Lower leg skin (tissue), 4 donors: ENCODE measurements around the gene ALMS1. TPM values are rescaled to one million over a fixed set of nuclear protein-coding genes. Genes with fewer than 3 reads are reported as not detected.

Experiments used
- DNase-seq, 2 donors: peaks; one replicate each; pipeline ENCODE4 v3.0.0-alpha.2; 2019; ENCODE audit warnings: low spot score in 2 of 2
- H3K4me3 ChIP-seq: fragments of 200-600 bp; sonication (generic); 2 replicates; pipeline ENCODE4 v1.5.1; 2017; ENCODE audit warnings: mild to moderate bottlenecking, low read depth; ENCODE audit not compliant: poor library complexity, severe bottlenecking
- CTCF ChIP-seq, 3 donors: fragments of 450-650 bp; IDR thresholded peaks; one replicate each; pipeline ENCODE4 v1.5.1; 2016; ENCODE audit warnings: antibody characterized with exemption in 3 of 3, mild to moderate bottlenecking in 3 of 3, moderate library complexity in 2 of 3
- POLR2A ChIP-seq, 2 donors: fragments of 450-650 bp; IDR thresholded peaks; one replicate each; pipeline ENCODE4 v1.6.1; 2016 to 2017; ENCODE audit warnings: antibody characterized with exemption in 2 of 2, mild to moderate bottlenecking in 1 of 2, moderate library complexity in 1 of 2
- WGBS, 2 donors: methylation state at CpG; one replicate each; pipeline ENCODE4 v1.1.5; 2018; 5-methylcytosine and 5-hydroxymethylcytosine counted together
- intact Hi-C: fragments of 100-400 bp; cut with DNase I; formaldehyde crosslinking; loops from one replicate; pipeline ENCODE4 v1.15.0; 2023; ENCODE audit warnings: low total_unique reads
- total RNA-seq, 4 donors: library from RNA; depleted of rRNA; stranded (reverse); fragments of >200 nt; gene quantifications; one replicate each; pipeline ENCODE4 v1.1.0, GENCODE V29; 2016

ALMS1 gene
- total RNA-seq, 4 donors from 2014 or later = 10.1 to 17.6 (median 14.3) TPM

GRCh38 chr2:73370348-73370747 is 15.3 kb upstream of the ALMS1 start:
- WGBS, 2 donors = 89 to 90% methylated on average over 3 of the region's 3 CpGs
- TF ChIP-seq POLR2A (IDR thresholded peaks at IDR 0.05) (no peak), CTCF (IDR thresholded peaks at IDR 0.05) (no peak)
- DNase-seq = no peak
- intact Hi-C loops = no loop called here
- H3K4me3 ChIP-seq = no peak overlapping the region

- no peak for TF ChIP-seq POLR2A (IDR thresholded peaks at IDR 0.05)
- no peak for TF ChIP-seq CTCF (IDR thresholded peaks at IDR 0.05)
- H3K4me3 ChIP-seq = no peak overlapping the region
- 50 to 66% methylated on average over 2 of the region's 2 CpGs for WGBS, 2 donors
- DNase-seq = no peak
- intact Hi-C loops = no loop called here
Observed at GRCh38 chr2:73373344-73373743, 12.3 kb upstream of the ALMS1 start.

- no peak for TF ChIP-seq POLR2A (IDR thresholded peaks at IDR 0.05)
- TF ChIP-seq CTCF (IDR thresholded peaks at IDR 0.05) = no peak
- 73 to 80% methylated on average over 1 of the region's 1 CpG for WGBS, 2 donors
- no peak overlapping the region for H3K4me3 ChIP-seq
- DNase-seq = no peak
- intact Hi-C loops = no loop called here
Observed at GRCh38 chr2:73374269-73374668, 11.4 kb upstream of the ALMS1 start.

- no peak overlapping the region for H3K4me3 ChIP-seq
- TF ChIP-seq CTCF (IDR thresholded peaks at IDR 0.05) (no peak), POLR2A (IDR thresholded peaks at IDR 0.05) (no peak)
- intact Hi-C loops = no loop called here
- WGBS, 2 donors = 73 to 86% methylated on average over 2 of the region's 2 CpGs
- no peak for DNase-seq
Observed at GRCh38 chr2:73376681-73377080, 9.0 kb upstream of the ALMS1 start.

GRCh38 chr2:73383036-73383435 is 2.6 kb upstream of the ALMS1 start:
- no peak for TF ChIP-seq POLR2A (IDR thresholded peaks at IDR 0.05)
- no peak for TF ChIP-seq CTCF (IDR thresholded peaks at IDR 0.05)
- no peak for DNase-seq
- 76 to 83% methylated on average over 3 of the region's 3 CpGs for WGBS, 2 donors
- no peak overlapping the region for H3K4me3 ChIP-seq
- intact Hi-C loops = no loop called here

- TF ChIP-seq POLR2A (IDR thresholded peaks at IDR 0.05) (no peak), CTCF (IDR thresholded peaks at IDR 0.05) (no peak)
- H3K4me3 ChIP-seq = peak overlapping the region; percentile 44
- 4% methylated on average over 9 of the region's 9 CpGs for WGBS, 2 donors
- intact Hi-C loops = no loop called here
- no peak for DNase-seq
Observed at GRCh38 chr2:73385123-73385503, 523 bp upstream of the ALMS1 start.
